Astrocyte of the spinal cord (primary cell): Measurements from ENCODE around the gene TUBGCP5.

Source experiments
- DNase-seq: peaks from one replicate; pipeline ENCODE4 v3.0.0; 2011; ENCODE audit warnings: low read depth, low spot score
- H3K4me3 ChIP-seq: 2 replicates; pipeline ENCODE4 v1.5.1; 2011; ENCODE audit warnings: low read depth, mild to moderate bottlenecking, low read length, moderate library complexity
- in situ Hi-C: cut with HindIII; loops from 2 replicates; pipeline ENCODE4 v1.10.0; 2017; ENCODE audit warnings: low sequenced_read_pairs
- TF ChIP-seq, protein P1 (sequence below): IDR thresholded peaks from 2 replicates; pipeline ENCODE4 v1.5.1; 2012; ENCODE audit warnings: low read depth, mild to moderate bottlenecking, low read length, inconsistent platforms

Gene TUBGCP5

GRCh38 chr15:22960126-22960525, 79.2 kb downstream of the TUBGCP5 start:
- H3K4me3 ChIP-seq, result no peak overlapping the region
- TF ChIP-seq, protein P1, sequence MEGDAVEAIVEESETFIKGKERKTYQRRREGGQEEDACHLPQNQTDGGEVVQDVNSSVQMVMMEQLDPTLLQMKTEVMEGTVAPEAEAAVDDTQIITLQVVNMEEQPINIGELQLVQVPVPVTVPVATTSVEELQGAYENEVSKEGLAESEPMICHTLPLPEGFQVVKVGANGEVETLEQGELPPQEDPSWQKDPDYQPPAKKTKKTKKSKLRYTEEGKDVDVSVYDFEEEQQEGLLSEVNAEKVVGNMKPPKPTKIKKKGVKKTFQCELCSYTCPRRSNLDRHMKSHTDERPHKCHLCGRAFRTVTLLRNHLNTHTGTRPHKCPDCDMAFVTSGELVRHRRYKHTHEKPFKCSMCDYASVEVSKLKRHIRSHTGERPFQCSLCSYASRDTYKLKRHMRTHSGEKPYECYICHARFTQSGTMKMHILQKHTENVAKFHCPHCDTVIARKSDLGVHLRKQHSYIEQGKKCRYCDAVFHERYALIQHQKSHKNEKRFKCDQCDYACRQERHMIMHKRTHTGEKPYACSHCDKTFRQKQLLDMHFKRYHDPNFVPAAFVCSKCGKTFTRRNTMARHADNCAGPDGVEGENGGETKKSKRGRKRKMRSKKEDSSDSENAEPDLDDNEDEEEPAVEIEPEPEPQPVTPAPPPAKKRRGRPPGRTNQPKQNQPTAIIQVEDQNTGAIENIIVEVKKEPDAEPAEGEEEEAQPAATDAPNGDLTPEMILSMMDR, result no peak
- in situ Hi-C loops, result no loop called here
- no peak for DNase-seq

GRCh38 chr15:22959321-22960101, 79.9 kb downstream of the TUBGCP5 start:
- H3K4me3 ChIP-seq, result no peak overlapping the region
- no peak for DNase-seq
- in situ Hi-C loops, result no loop called here
- TF ChIP-seq, protein P1, result no peak

DNA sequence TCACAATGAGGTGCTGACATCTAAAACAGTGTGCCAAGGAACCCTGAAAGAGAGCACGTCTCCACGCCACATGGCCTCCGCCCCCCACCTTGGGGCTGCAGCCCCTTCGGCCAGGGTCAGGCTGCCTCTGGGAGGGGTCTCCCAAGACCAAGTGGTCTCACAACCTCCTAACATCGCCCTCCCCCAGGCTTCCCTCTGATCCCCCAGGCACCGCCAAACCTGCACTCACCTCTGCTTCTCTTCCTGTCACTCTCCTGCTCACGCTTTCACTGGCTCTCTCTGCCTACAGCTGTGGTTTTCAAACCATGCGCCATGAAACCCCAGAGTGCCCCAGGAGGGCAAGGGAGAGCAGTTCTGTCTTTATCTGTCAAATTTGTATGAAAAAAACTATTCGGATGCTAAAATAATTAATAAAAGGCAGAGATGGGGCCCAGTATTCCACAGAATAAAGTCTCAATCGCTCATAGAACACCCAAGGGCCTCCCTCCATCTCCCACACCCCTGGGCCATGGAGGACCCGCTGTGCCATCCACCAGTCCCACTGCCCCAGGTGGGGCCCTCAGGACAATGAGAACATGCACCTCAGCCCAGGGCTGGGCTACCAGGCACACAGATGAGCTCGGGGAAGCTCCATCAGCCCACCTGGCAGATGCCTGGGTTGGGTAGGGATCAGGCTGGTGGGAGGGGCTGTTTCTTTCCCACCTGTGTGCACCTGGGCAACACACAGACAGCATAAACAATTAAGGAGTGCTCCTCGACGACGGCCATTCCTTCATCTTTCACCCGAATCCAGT, 80.7 kb downstream of the TUBGCP5 start:
- in situ Hi-C loops, result no loop called here
- no peak overlapping the region for H3K4me3 ChIP-seq
- TF ChIP-seq, protein P1, result no peak
- no peak for DNase-seq

GRCh38 chr15:22956978-22957260, 82.5 kb downstream of the TUBGCP5 start:
- in situ Hi-C loops, result no loop called here
- H3K4me3 ChIP-seq, result no peak overlapping the region
- TF ChIP-seq, protein P1, result no peak
- DNase-seq, result no peak

DNA sequence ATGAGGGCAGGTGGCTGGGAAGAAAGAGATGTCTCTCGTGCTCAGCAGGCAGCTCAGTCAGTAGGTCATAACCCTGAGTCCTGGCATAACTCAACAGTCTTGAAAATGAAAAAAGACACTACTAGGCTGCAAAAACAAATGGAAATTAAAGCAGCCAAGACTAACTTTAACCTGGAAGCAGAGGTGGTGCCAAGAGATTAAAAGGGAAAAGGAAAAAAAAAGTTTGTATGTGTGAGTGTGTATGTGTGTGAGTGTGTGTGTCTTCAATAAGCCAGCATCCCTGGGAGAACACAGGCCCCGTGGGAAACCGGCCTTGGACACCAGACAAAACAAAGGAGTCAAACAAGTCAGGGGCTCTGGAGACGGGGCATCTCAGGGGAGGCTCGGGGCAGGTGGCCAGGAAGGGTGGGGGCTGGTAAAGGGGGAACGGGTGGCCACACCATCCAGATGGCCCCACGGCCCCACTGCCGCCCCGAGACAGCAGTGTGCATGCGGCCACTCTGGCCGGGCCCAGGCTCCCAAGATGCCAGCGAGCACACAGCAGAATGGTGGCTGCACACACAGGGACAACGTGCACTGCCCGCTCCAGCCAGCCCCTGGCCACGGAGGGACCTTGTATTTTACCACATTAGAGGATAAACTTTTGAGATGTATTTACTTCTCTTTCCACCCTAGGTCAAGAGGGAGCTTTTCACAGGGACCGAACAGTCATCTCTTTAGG, 83.0 kb downstream of the TUBGCP5 start:
- no peak overlapping the region for H3K4me3 ChIP-seq
- in situ Hi-C loops, result no loop called here
- peak; percentile 48 for DNase-seq
- TF ChIP-seq, protein P1, result no peak

GRCh38 chr15:22955544-22956119, 83.7 kb downstream of the TUBGCP5 start:
- no peak for DNase-seq
- in situ Hi-C loops, result no loop called here
- TF ChIP-seq, protein P1, result no peak
- no peak overlapping the region for H3K4me3 ChIP-seq
